Motor neuron (in vitro differentiated cells): ENCODE measurements around the gene TLL2. TPM values are rescaled to one million over a fixed set of nuclear protein-coding genes. Genes with fewer than 3 reads are reported as not detected.

Source experiments
- ATAC-seq, 8 experiments: fragments of 200-7000 bp; cut with Tn5 transposase; replicated peaks in 6 of 8; 2 replicates each; pipeline ENCODE4 v1.8.0; 2021; ENCODE audit warnings: mild to moderate bottlenecking in 8 of 8, moderate library complexity in 8 of 8
- H3K27ac ChIP-seq, 2 donors: fragments of 250-450 bp; sonication (Bioruptor Pico); 2 replicates each; pipeline ENCODE4 v1.9.0; 2021; ENCODE audit warnings: antibody characterized with exemption in 2 of 2, mild to moderate bottlenecking in 2 of 2, moderate library complexity in 1 of 2
- H3K4me1 ChIP-seq, 2 donors: fragments of 250-450 bp; sonication (Bioruptor Pico); replicated peaks in 1 of 2; 2 replicates each; pipeline ENCODE4 v1.6.1; 2021; ENCODE audit warnings: antibody characterized with exemption in 2 of 2, mild to moderate bottlenecking in 2 of 2, moderate library complexity in 1 of 2
- H3K4me3 ChIP-seq, 5 donors: fragments of 250-450 bp; sonication (Bioruptor Pico); 2 replicates each; pipeline ENCODE4 v1.9.0; 2021; ENCODE audit warnings: antibody characterized with exemption in 5 of 5, mild to moderate bottlenecking in 5 of 5, moderate library complexity in 4 of 5
- WGBS, 10 experiments: fragments of 450-650 bp; shearing (Covaris generic); methylation state at CpG; one replicate each; pipeline ENCODE4 v1.0.0; 2022; 5-methylcytosine and 5-hydroxymethylcytosine counted together
- in situ Hi-C, 9 experiments: fragments of 400-800 bp; cut with MboI; loops; one replicate each; pipeline ENCODE4 v1.15.0; 2021; ENCODE audit warnings: low sequenced_read_pairs in 9 of 9, low pct_unique_long_range_greater_than_20kb in 2 of 9; ENCODE audit not compliant: unreplicated experiment in 9 of 9
- total RNA-seq, 8 experiments: library from RNA; unstranded; fragments of 300-600 nt; gene quantifications; 2 replicates each; pipeline versions ENCODE4 v1.2.3 to v1.2.4, GENCODE V29; 2022

Gene TLL2
- total RNA-seq, 8 experiments from 2014 or later = 1.1 to 20.4 (median 2.2) TPM

DNA sequence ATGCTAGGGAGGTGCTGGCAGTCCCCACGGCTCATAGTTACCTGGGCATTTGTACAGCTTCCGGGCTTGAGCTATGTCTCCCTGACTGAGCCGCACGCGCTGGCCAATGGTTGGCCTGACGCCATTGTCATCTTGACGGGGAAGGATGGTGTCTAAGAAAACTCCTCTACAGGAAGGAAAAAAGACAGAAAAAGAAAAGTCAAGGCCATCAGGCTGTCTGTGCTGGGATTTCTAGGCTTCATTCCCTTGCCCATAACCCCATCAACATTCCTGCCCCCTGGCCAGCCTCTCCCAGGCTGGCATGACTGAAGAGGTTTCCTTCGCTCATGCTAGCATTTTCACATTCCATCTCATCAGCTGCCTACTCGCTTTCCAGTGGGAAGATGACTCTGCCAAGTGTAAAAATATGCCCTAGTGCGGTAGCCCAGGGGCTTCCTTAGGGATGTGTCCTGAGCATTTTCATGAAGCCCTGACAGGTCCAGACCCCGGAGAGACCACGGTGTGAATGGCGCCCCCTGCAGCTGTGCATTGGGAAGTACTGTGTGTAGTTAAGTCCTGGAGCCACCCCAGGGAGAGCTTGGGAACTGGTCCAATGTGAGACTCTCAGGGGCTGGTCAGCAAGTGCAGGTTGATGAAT, 100.5 kb downstream of the TLL2 start:
- no peak for ATAC-seq
- 33 to 100% (median 58%) methylated on average over 1 to 7 of the region's 13 CpGs; no CpG with 5 or more reads in 2 of the 10 experiments for WGBS, 10 experiments
- Histone ChIP-seq H3K27ac (no peak overlapping the region), H3K4me3 (no peak overlapping the region), H3K4me1 (no peaks in the 10 kb centered on the region)
- in situ Hi-C loops = loop anchor here in 2 of 9 experiments (25.0 kb wide), 2 partner anchors 799 to 824 kb away; no protein-coding TSS in a partner anchor

GRCh38 chr10:96411716-96412320, 101.9 kb downstream of the TLL2 start:
- in situ Hi-C loops = loop anchor here in 2 of 9 experiments (25.0 kb wide), 2 partner anchors 800 to 825 kb away; no protein-coding TSS in a partner anchor
- no peaks in the 10 kb centered on the region for H3K4me1 ChIP-seq
- peak in 2 of 8 experiments; percentile 58 to 62 for ATAC-seq
- no peak overlapping the region for H3K27ac ChIP-seq
- no peak overlapping the region for H3K4me3 ChIP-seq
- WGBS, 10 experiments = 28 to 100% (median 78%) methylated on average over 1 to 10 of the region's 10 CpGs; no CpG with 5 or more reads in 2 of the 10 experiments

- no peak for ATAC-seq
- Histone ChIP-seq H3K27ac (no peak overlapping the region), H3K4me1 (peaks cover 0 to 1% of the 10 kb centered on the region in 2 donors), H3K4me3 (no peak overlapping the region)
- in situ Hi-C loops = loop anchor here in 2 of 9 experiments (25.0 kb wide), 2 partner anchors 802 to 827 kb away; no protein-coding TSS in a partner anchor
- 17 to 91% (median 59%) methylated on average over 1 to 4 of the region's 11 CpGs; no CpG with 5 or more reads in 7 of the 10 experiments for WGBS, 10 experiments
Observed at GRCh38 chr10:96410296-96410695, 103.4 kb downstream of the TLL2 start.

GRCh38 chr10:96408201-96408600, 105.5 kb downstream of the TLL2 start:
- Histone ChIP-seq H3K27ac (no peak overlapping the region), H3K4me3 (no peak overlapping the region), H3K4me1 (peaks cover 0 to 9% of the 10 kb centered on the region in 2 donors)
- 0 to 67% (median 49%) methylated on average over 1 of the region's 1 CpG; no CpG with 5 or more reads in 2 of the 10 experiments for WGBS, 10 experiments
- in situ Hi-C loops = loop anchor here in 2 of 9 experiments (25.0 kb wide), 2 partner anchors 804 to 829 kb away; no protein-coding TSS in a partner anchor
- ATAC-seq = no peak

DNA sequence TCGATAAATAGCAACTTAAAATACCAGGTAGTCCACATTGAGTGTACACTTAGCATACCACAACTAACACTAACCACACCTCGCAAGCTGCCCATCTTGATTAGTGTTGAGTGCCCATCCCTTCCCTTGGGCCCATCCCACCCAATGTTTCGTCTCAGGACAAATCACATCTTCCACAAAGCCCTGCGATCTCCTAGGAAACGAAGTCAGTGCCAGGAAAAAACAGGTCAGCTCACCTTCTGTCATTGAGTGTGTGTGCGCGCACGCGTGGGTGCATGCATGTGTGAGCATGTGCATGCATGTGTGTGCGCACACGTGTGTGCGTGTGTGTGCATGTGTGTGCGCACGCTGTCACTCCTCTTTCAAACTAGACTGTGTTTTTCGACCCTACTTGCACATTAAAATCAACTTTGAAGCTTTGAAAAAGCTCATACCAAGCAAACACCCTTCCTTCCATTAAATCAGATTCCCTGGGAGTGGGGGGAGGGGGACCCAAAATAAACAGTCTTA, 106.1 kb downstream of the TLL2 start:
- WGBS, 10 experiments = 29 to 100% (median 88%) methylated on average over 1 to 10 of the region's 15 CpGs; no CpG with 5 or more reads in 2 of the 10 experiments
- in situ Hi-C loops = loop anchor here in 2 of 9 experiments (25.0 kb wide), 2 partner anchors 805 to 830 kb away; no protein-coding TSS in a partner anchor
- no peak for ATAC-seq

DNA sequence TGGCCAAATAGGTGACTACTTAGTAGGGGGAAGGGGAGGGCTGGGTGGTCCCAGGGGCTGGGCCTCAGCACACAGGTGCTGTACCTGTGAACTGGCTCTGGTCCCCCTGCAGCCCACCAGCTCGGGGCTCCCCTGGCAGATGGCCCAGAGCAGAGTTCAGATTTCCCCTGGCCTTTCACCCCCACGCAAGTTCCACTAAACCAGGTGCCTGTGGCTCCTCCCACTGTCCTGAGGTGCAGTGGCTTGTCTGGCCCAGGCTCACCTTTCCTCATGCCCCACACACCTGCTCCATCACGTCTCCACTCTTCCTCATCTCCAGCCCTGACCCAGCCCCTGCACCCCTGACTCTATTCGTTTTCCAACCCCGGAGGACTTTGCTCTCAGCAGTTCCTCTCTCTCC, 107.6 kb downstream of the TLL2 start:
- H3K4me3 ChIP-seq = no peak overlapping the region
- in situ Hi-C loops = loop anchor here in 2 of 9 experiments (25.0 kb wide), 2 partner anchors 806 to 831 kb away; no protein-coding TSS in a partner anchor
- no peak overlapping the region for H3K27ac ChIP-seq
- ATAC-seq = no peak
- H3K4me1 ChIP-seq = peaks cover 0 to 9% of the 10 kb centered on the region in 2 donors
- WGBS, 10 experiments = 0 to 100% (median 67%) methylated on average over 1 to 3 of the region's 5 CpGs; no CpG with 5 or more reads in 5 of the 10 experiments

More for the DNA sequence above, 106.1 kb downstream of the TLL2 start:
- no peak overlapping the region for H3K4me3 ChIP-seq
- H3K27ac ChIP-seq = no peak overlapping the region
- peaks cover 0 to 9% of the 10 kb centered on the region in 2 donors for H3K4me1 ChIP-seq

DNA sequence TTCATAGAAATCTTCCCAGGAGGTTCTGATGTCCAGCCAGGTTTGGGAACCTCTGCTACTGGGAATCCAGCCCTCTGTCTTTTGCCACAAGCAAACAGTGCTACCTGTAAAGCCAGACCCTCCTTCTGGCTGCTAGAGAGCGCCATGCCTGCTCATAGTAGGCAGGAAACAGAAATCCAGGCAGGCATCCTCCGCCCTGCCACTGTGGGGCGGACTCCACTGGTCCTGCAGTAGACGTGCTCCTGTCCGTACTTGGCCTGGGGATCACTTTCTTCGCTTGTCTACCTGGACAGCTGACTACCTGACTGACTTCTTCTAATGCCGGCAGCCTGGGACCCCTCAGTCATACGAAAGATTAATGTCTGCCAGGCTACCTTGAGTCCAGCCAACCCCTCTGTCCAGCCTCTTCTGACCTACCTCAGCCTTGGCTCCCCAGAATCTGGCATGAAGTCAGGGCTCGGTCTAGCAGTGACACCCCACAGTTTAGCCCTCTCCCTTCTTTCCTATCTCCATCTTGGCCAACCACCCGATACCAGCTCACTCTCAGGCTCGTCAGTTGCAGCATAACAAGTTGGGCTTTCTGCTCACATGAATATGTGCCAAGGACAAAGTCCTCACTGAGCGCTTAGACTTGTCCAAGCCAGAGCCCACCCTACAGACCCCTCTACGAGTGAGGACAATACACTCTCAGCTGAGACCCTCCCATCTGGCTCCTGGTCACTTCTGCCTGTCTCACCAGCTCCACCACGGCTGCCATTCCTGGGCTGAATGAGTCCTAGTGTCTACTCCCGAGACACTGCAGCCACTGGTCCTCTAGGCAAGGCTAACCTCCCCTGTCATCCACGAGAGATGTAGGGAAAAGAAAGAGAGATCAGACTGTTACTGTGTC, 111.1 kb downstream of the TLL2 start:
- Histone ChIP-seq H3K4me1 (peaks cover 0 to 9% of the 10 kb centered on the region in 2 donors), H3K27ac (no peak overlapping the region), H3K4me3 (no peak overlapping the region)
- ATAC-seq = no peak
- in situ Hi-C loops = loop anchor here in 2 of 9 experiments (25.0 kb wide), 2 partner anchors 810 to 835 kb away; no protein-coding TSS in a partner anchor
- WGBS, 10 experiments = 43 to 96% (median 82%) methylated on average over 1 to 10 of the region's 16 CpGs; no CpG with 5 or more reads in 2 of the 10 experiments

GRCh38 chr10:96401036-96401435, 112.7 kb downstream of the TLL2 start:
- peak in 5 of 8 experiments; percentile 24 to 77 (median 54) for ATAC-seq
- H3K4me1 ChIP-seq = peaks cover 0 to 11% of the 10 kb centered on the region in 2 donors
- H3K27ac ChIP-seq = no peak overlapping the region
- H3K4me3 ChIP-seq = no peak overlapping the region
- in situ Hi-C loops = loop anchor here in 2 of 9 experiments (25.0 kb wide), 2 partner anchors 811 to 836 kb away; no protein-coding TSS in a partner anchor
- WGBS, 10 experiments = 0 to 73% (median 11%) methylated on average over 2 to 7 of the region's 7 CpGs; no CpG with 5 or more reads in 1 of the 10 experiments

GRCh38 chr10:96400465-96400864, 113.3 kb downstream of the TLL2 start:
- H3K4me1 ChIP-seq = peaks cover 0 to 11% of the 10 kb centered on the region in 2 donors
- H3K4me3 ChIP-seq = no peak overlapping the region
- ATAC-seq = no peak
- in situ Hi-C loops = loop anchor here in 2 of 9 experiments (25.0 kb wide), 2 partner anchors 812 to 837 kb away; no protein-coding TSS in a partner anchor
- WGBS, 10 experiments = 29 to 100% (median 45%) methylated on average over 1 to 3 of the region's 3 CpGs; no CpG with 5 or more reads in 4 of the 10 experiments
- no peak overlapping the region for H3K27ac ChIP-seq

GRCh38 chr10:96397902-96398301, 115.8 kb downstream of the TLL2 start:
- in situ Hi-C loops = loop anchor here in 7 of 9 experiments (5.0 to 25.0 kb wide), 4 partner anchors 114 to 839 kb away; partner anchors contain the start of gene TLL2 (in 7 of the 7)
- no peak overlapping the region for H3K27ac ChIP-seq
- H3K4me1 ChIP-seq = peaks cover 0 to 2% of the 10 kb centered on the region in 2 donors
- ATAC-seq = no peak
- WGBS, 10 experiments = 100% methylated on average over 1 of the region's 1 CpG; no CpG with 5 or more reads in 9 of the 10 experiments
- no peak overlapping the region for H3K4me3 ChIP-seq

DNA sequence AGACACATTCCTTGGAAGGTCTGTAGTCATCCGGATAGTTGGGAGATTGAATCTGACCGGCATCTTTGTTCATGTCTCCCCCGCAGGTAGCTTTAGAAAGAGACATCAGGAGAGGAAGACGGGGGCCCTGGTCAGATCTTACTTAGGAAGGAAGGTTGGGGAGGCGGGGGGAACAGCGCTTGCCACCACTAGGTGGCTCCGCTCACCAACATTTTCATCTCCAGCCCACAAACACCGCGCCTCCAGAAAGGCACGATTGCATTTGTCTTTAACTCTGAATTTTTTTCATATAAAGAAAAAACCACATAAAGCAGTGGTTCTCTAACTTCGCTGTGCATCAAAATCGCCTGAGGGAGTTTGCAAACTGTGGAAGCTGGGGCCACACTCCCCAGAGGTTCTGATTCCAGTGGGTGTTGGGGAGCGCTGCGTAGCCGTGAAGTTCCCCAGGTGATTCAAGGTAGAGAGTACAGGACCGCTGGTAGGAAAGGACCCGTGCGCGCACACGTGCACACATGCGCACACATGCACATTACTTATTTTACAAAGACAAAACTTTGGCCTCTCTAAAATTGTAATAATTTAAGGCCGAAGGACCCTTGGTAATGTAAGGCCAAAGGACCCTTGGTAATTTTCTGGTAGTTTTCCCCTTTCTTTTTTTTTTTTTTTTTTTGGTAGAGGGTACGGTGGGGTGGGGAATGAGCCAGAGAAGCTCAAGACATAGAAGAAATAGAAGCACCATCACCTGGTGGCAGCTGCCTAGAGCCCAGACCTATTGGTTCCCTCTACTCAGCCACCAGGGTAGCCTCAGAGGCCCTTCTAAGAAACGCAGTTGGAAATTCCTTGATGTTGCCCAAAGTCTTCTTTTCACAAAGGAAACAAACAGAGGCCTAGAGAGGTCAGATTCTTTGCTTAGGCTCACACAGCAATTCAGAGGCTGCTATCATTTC, 117.5 kb downstream of the TLL2 start:
- in situ Hi-C loops = loop anchor here in 7 of 9 experiments (5.0 to 25.0 kb wide), 4 partner anchors 116 to 841 kb away; partner anchors contain the start of gene TLL2 (in 7 of the 7)
- ATAC-seq = peak; percentile 67 to 93 (median 86)
- WGBS, 10 experiments = 0 to 100% (median 42%) methylated on average over 1 to 15 of the region's 24 CpGs

More for the DNA sequence above, 117.5 kb downstream of the TLL2 start:
- peaks cover 0 to 2% of the 10 kb centered on the region in 2 donors for H3K4me1 ChIP-seq
- H3K4me3 ChIP-seq = no peak overlapping the region
- H3K27ac ChIP-seq = no peak overlapping the region
